Memory B cell (primary cell): ENCODE data around the gene DIDO1.

Source experiments
- ATAC-seq: fragments of 150-1000 bp; cut with Tn5 transposase; 2 replicates; pipeline ENCODE4 v1.10.0; 2021; ENCODE audit warnings: low read depth, mild to moderate bottlenecking, moderate library complexity
- DNase-seq, 2 donors: peaks; one replicate each; pipeline ENCODE4 v3.0.0; 2022; ENCODE audit warnings: low spot score in 2 of 2
- H3K27ac Mint-ChIP-seq: one replicate; pipeline ENCODE4 v1.8.0; 2022; ENCODE audit warnings: mild to moderate bottlenecking, moderate library complexity, mixed read lengths
- H3K27me3 Mint-ChIP-seq: one replicate; pipeline ENCODE4 v1.8.0; 2022; ENCODE audit warnings: mixed read lengths
- H3K36me3 Mint-ChIP-seq: one replicate; pipeline ENCODE4 v1.8.0; 2022; ENCODE audit warnings: mild to moderate bottlenecking, mixed read lengths
- H3K4me1 Mint-ChIP-seq: one replicate; pipeline ENCODE4 v1.8.0; 2022; ENCODE audit warnings: mixed read lengths
- H3K4me3 Mint-ChIP-seq: one replicate; pipeline ENCODE4 v1.8.0; 2022; ENCODE audit warnings: mild to moderate bottlenecking, moderate library complexity, mixed read lengths
- H3K9me3 Mint-ChIP-seq: one replicate; pipeline ENCODE4 v1.8.0; 2022; ENCODE audit warnings: mixed read lengths

The DIDO1 gene

GRCh38 chr20:62958388-62959100 lies 32.2 kb upstream of the DIDO1 start:
- H3K36me3 Mint-ChIP-seq, result peaks cover 6% of the 10 kb centered on the region
- no peak overlapping the region for H3K27ac Mint-ChIP-seq
- peaks cover 11% of the 10 kb centered on the region for H3K4me1 Mint-ChIP-seq
- no peak overlapping the region for H3K4me3 Mint-ChIP-seq
- H3K9me3 Mint-ChIP-seq, result no peaks in the 10 kb centered on the region
- ATAC-seq, result no peak
- H3K27me3 Mint-ChIP-seq, result no peaks in the 10 kb centered on the region
- no peak for DNase-seq

GRCh38 chr20:62957136-62958117 lies 31.1 kb upstream of the DIDO1 start:
- H3K27ac Mint-ChIP-seq, result no peak overlapping the region
- peaks cover 11% of the 10 kb centered on the region for H3K4me1 Mint-ChIP-seq
- peaks cover 6% of the 10 kb centered on the region for H3K36me3 Mint-ChIP-seq
- no peaks in the 10 kb centered on the region for H3K9me3 Mint-ChIP-seq
- no peak overlapping the region for H3K4me3 Mint-ChIP-seq
- no peak for ATAC-seq
- DNase-seq, result no peak
- H3K27me3 Mint-ChIP-seq, result no peaks in the 10 kb centered on the region

DNA sequence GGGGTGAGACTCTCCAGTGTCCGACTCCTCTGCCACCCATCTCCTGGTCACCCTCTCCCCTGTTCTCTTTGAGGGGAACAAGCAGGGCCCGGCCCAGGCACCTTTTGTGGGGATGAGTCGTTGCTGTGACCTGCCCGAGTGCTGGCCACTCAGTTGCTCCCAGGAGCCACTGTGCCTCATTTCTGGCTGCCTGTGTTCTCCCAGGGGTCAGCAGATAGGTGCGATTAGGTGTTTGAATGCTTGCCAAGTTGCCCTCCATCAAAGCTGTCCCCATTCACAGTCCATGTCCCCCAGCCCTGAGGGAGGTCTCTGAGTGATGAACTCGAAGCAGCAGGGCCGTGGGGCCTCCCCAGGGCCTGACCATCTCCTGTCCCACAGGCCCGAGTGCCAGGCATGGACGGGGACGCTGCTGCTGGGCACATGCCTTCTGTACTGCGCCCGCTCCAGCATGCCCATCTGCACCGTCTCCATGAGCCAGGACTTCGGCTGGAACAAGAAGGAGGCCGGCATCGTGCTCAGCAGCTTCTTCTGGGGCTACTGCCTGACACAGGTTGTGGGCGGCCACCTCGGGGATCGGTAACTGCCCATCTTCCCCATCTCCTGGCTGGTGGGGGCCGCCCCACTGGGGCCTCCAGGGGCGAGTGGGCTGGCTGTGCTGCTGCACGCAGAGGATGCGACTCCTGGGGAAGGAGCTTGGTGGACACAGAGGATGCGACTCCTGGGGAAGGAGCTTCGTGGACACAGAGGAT lies 30.3 kb upstream of the DIDO1 start:
- no peak overlapping the region for H3K27ac Mint-ChIP-seq

DNA sequence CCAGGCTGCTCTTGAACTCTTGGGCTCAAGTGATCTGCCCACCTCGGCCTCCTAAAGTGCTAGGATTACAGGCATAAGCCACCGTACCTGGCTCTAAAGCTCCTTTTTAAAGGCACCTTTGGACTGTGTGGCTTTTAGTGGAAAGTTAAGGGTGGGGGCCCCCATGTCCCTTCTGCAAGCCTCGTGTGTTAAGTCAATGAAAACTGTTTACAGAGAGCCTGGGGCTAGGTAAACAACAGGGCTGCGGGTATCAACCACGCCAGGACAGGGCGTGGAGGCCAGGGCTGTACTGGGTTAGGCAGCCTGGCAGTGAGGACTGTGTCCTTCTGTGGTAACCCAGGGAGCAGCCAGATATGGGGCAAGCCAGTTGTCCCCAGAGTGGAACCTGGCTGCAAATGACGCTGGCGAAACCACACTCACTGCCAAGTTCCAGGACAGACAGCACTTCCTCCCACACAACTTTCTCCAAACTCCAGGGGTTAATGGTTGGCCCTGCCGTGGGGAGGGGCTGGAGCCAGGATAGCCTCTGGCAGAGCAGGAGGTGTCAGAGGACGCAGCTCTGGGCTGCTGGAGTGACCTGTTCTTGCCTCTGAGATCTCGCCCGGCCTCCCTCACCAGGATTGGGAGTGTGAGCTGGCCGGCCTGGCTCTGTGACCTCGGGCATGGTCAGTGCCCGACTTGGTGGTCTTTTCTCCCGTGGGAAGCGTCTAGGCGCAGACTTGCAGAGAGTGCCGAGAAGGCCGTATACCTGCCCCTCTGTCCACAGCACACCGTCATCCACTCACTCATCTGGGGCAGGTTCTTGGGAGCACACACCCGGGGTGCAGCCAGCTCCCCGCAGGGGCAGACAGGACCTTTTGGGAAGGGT lies 29.4 kb upstream of the DIDO1 start:
- Mint-ChIP-seq H3K9me3 (no peaks in the 10 kb centered on the region), H3K4me3 (no peak overlapping the region), H3K4me1 (peaks cover 14% of the 10 kb centered on the region), H3K36me3 (peaks cover 6% of the 10 kb centered on the region), H3K27me3 (no peaks in the 10 kb centered on the region), H3K27ac (no peak overlapping the region)
- DNase-seq (no peak), ATAC-seq (no peak)

More for the DNA sequence above, 30.3 kb upstream of the DIDO1 start:
- peaks cover 6% of the 10 kb centered on the region for H3K36me3 Mint-ChIP-seq
- peaks cover 14% of the 10 kb centered on the region for H3K4me1 Mint-ChIP-seq
- no peaks in the 10 kb centered on the region for H3K27me3 Mint-ChIP-seq
- no peaks in the 10 kb centered on the region for H3K9me3 Mint-ChIP-seq
- no peak for ATAC-seq
- H3K4me3 Mint-ChIP-seq, result no peak overlapping the region
- DNase-seq, result no peak

- peak overlapping the region; percentile 90 for H3K4me3 Mint-ChIP-seq
- DNase-seq (peak; percentile 77 to 82), ATAC-seq (peak; percentile 93)
- H3K27ac Mint-ChIP-seq, result peak overlapping the region; percentile 88
- peaks cover 14% of the 10 kb centered on the region for H3K4me1 Mint-ChIP-seq
- H3K27me3 Mint-ChIP-seq, result no peaks in the 10 kb centered on the region
- no peaks in the 10 kb centered on the region for H3K9me3 Mint-ChIP-seq
- peaks cover 7% of the 10 kb centered on the region for H3K36me3 Mint-ChIP-seq
Measured at GRCh38 chr20:62953839-62954703, 27.8 kb upstream of the DIDO1 start.

DNA sequence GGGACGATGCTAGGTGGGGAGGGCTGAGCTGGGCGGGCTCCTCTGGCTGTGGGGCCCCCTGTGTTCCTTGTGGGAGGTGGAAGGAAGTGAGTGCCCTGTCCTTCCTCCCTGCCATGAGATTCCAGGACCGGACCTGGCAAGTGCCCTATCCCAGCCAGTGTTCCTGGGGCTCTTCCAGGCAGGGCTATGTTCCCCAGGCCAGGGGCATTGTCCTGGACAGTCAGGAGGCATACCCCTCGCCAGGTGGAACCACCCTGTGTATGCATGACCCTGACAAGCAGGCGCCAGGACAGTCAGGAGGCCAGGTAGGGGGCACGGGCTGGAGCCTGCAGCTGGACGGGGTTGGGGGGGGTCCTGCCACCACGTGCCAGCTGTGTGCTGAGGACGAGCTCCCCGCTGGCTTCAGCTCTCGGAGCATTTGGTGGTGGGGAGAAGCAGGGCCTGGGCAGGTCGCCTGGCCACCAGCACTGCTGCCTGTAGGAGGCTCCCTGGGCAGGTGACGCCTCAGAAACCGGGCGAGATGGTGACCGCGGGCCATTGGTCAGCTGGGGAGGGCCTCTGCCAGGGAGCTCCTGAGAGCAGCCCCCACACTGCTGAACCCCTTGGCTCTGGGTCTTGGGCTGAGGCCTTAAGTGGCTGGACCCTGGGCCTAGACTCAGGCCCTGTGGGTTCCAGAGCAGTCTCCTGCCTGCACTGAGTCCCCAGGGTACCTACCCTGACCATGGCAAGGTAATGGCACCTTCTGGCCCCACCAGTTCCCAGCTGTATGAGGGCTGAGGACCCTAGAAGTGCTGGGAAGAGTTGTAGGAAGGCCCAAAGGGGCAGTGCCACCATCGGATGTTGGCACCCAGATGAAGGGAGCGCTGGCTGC lies 26.9 kb upstream of the DIDO1 start:
- ATAC-seq, result no peak

GRCh38 chr20:62952373-62952967 lies 26.2 kb upstream of the DIDO1 start, which contains the start of gene SLC17A9:
Gene SLC17A9 (plus strand): TSS chr20:62952709. CDS start chr20:62952831, 122 bp downstream.
- ATAC-seq, result peak; percentile 21
- Mint-ChIP-seq H3K9me3 (no peaks in the 10 kb centered on the region), H3K27me3 (no peaks in the 10 kb centered on the region), H3K4me1 (peaks cover 14% of the 10 kb centered on the region), H3K36me3 (peaks cover 8% of the 10 kb centered on the region), H3K27ac (peak within 1 kb of the TSS; percentile 88), H3K4me3 (peak within 1 kb of the TSS; percentile 90)
- DNase-seq, result peak; percentile 38 to 46

More for the DNA sequence above, 26.9 kb upstream of the DIDO1 start:
- no peaks in the 10 kb centered on the region for H3K27me3 Mint-ChIP-seq
- peak overlapping the region; percentile 88 for H3K27ac Mint-ChIP-seq
- H3K36me3 Mint-ChIP-seq, result peaks cover 8% of the 10 kb centered on the region
- peaks cover 14% of the 10 kb centered on the region for H3K4me1 Mint-ChIP-seq
- peak overlapping the region; percentile 90 for H3K4me3 Mint-ChIP-seq
- H3K9me3 Mint-ChIP-seq, result no peaks in the 10 kb centered on the region
- no peak for DNase-seq

DNA sequence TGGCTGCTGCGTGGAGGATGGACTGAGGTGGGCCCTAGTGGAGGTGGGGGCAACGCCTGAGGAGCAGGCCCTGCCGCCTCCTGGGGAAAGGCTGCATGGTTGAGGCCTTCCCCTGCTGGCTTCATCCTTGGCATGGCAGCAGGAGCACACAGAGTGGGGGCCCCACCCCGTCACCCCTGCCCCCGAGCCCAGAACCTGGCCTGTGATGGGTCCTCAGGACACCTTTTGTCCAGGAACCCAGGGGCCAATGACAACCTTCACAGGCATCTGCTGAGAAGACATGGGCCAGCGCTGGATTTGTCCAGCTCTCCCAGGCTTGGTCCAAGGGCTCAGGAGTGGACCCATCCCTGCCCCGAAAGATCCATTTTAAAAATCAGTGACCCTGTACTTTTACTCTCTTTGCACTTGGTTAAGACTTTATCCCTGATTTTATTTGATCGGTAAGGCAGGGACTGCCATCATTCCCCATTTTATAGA lies 25.6 kb upstream of the DIDO1 start:
- H3K4me3 Mint-ChIP-seq, result peak overlapping the region; percentile 90
- no peaks in the 10 kb centered on the region for H3K9me3 Mint-ChIP-seq
- peaks cover 10% of the 10 kb centered on the region for H3K36me3 Mint-ChIP-seq
- H3K27me3 Mint-ChIP-seq, result no peaks in the 10 kb centered on the region
- no peak for DNase-seq
- peaks cover 14% of the 10 kb centered on the region for H3K4me1 Mint-ChIP-seq
- ATAC-seq, result no peak
- peak overlapping the region; percentile 88 for H3K27ac Mint-ChIP-seq

GRCh38 chr20:62951143-62951895 lies 25.0 kb upstream of the DIDO1 start:
- DNase-seq (no peak), ATAC-seq (no peak)
- H3K27ac Mint-ChIP-seq, result no peak overlapping the region
- H3K4me1 Mint-ChIP-seq, result peaks cover 14% of the 10 kb centered on the region
- H3K36me3 Mint-ChIP-seq, result peaks cover 13% of the 10 kb centered on the region
- no peaks in the 10 kb centered on the region for H3K9me3 Mint-ChIP-seq
- H3K4me3 Mint-ChIP-seq, result peak overlapping the region; percentile 27
- no peaks in the 10 kb centered on the region for H3K27me3 Mint-ChIP-seq

- DNase-seq (no peak), ATAC-seq (no peak)
- Mint-ChIP-seq H3K27ac (no peak overlapping the region), H3K4me1 (peaks cover 14% of the 10 kb centered on the region), H3K9me3 (no peaks in the 10 kb centered on the region), H3K36me3 (peaks cover 13% of the 10 kb centered on the region), H3K27me3 (no peaks in the 10 kb centered on the region), H3K4me3 (no peak overlapping the region)
Measured at GRCh38 chr20:62950741-62951140, 24.4 kb upstream of the DIDO1 start.

GRCh38 chr20:62949962-62950361 lies 23.7 kb upstream of the DIDO1 start:
- no peak for DNase-seq
- no peak overlapping the region for H3K4me3 Mint-ChIP-seq
- H3K27ac Mint-ChIP-seq, result no peak overlapping the region
- peaks cover 13% of the 10 kb centered on the region for H3K36me3 Mint-ChIP-seq
- no peaks in the 10 kb centered on the region for H3K27me3 Mint-ChIP-seq
- no peak for ATAC-seq
- H3K4me1 Mint-ChIP-seq, result peaks cover 14% of the 10 kb centered on the region
- no peaks in the 10 kb centered on the region for H3K9me3 Mint-ChIP-seq
